Gastrocnemius medialis (tissue), 4 donors: ENCODE data around the gene PRR16. TPM values are rescaled to one million over a fixed set of nuclear protein-coding genes. Genes with fewer than 3 reads are reported as not detected.
A peak's percentile ranks its signal among the peaks of the same experiment; 100 is the strongest.

Experiments
- ATAC-seq, 2 donors: fragments of 150-250 bp; one replicate each; pipeline ENCODE4 v1.9.1; 2016
- DNase-seq, 2 donors: peaks; one replicate each; pipeline ENCODE4 v3.0.0-alpha.2; 2019
- H3K27ac ChIP-seq, 4 donors: fragments of 200-600 bp; sonication (generic); 1 replicate in 1 of 4; 2 replicates in 3 of 4; pipeline ENCODE4 v1.5.1; 2016 to 2018; ENCODE audit warnings: mild to moderate bottlenecking in 2 of 4, moderate library complexity in 1 of 4
- H3K27me3 ChIP-seq, 3 donors: fragments of 200-600 bp; sonication (generic) in 2 of 3; 1 replicate in 1 of 3; 2 replicates in 2 of 3; pipeline versions ENCODE4 v1.5.1 to v1.6.0; 2016 to 2019; ENCODE audit warnings: mild to moderate bottlenecking in 1 of 3, moderate library complexity in 1 of 3
- H3K36me3 ChIP-seq, 2 donors: fragments of 200-600 bp; sonication (generic) in 1 of 2; one replicate each; pipeline ENCODE4 v1.5.1; 2017 to 2018
- H3K4me1 ChIP-seq, 2 donors: fragments of 200-600 bp; sonication (generic) in 1 of 2; one replicate each; pipeline ENCODE4 v1.5.1; 2016 to 2017; ENCODE audit warnings: mild to moderate bottlenecking in 2 of 2
- H3K4me3 ChIP-seq, 4 donors: fragments of 200-600 bp; sonication (generic) in 3 of 4; 1 replicate in 1 of 4; 2 replicates in 3 of 4; pipeline ENCODE4 v1.5.1; 2016 to 2019; ENCODE audit warnings: mild to moderate bottlenecking in 2 of 4
- H3K9me3 ChIP-seq, 3 donors: fragments of 200-600 bp; sonication (generic) in 2 of 3; 1 replicate in 1 of 3; 2 replicates in 2 of 3; pipeline ENCODE4 v1.5.1; 2016 to 2019
- POLR2A ChIP-seq, 2 donors: fragments of 450-650 bp; IDR thresholded peaks; one replicate each; pipeline ENCODE4 v1.6.1; 2017; ENCODE audit warnings: antibody characterized with exemption in 2 of 2, mild to moderate bottlenecking in 2 of 2, moderate library complexity in 2 of 2
- in situ Hi-C, 4 donors: fragments of 200-750 bp; cut with MboI; loops; one replicate each; pipeline versions ENCODE4 v1.15.0 to v1.8.0; 2017; ENCODE audit warnings: low sequenced_read_pairs in 4 of 4
- intact Hi-C: fragments of 100-400 bp; cut with DNase I; formaldehyde crosslinking; loops from one replicate; pipeline ENCODE4 v1.15.1; 2023; ENCODE audit warnings: low total_unique reads
- total RNA-seq, 4 donors: library from RNA; depleted of rRNA; stranded (reverse); fragments of >200 nt; gene quantifications; one replicate each; pipeline versions ENCODE4 v1.1.0 to v1.2.3, GENCODE V29; 2016
- TF ChIP-seq, protein P1 (sequence below), 5 experiments: fragments of 450-650 bp in 3 of 5; fragments of 200-600 bp in 2 of 5; sonication (generic) in 2 of 5; IDR thresholded peaks in 4 of 5; conservative IDR thresholded peaks in 1 of 5; 1 replicate in 4 of 5; 2 replicates in 1 of 5; pipeline ENCODE4 v1.5.1; 2016 to 2019; ENCODE audit warnings: antibody characterized with exemption in 5 of 5, mild to moderate bottlenecking in 3 of 5, moderate library complexity in 3 of 5

Gene PRR16
- total RNA-seq, 4 donors from 2014 or later: 0.66 to 3.9 (median 2.6) TPM

DNA sequence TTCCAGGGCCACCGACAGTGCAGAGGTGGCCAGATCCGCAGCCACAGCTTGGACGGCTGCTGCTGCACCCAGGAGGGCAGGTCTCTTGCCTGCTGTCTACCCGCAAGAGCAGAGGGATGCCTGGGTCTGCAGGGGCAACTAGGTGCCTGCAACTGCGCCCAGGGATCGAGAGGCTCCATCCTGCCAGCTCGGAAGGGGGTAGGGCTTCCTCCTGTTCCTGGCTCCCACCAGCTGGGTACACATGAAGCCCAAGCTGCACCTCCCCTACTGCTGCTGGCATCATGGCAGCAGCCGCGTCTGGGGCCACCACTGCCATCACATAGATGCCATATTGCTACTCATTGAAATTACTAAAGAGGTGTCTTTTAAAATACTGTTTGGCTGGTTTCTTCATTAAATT is 12.7 kb upstream of the PRR16 start:
- ATAC-seq (no peak), DNase-seq (no peak)
- intact Hi-C loops (no loop called here), in situ Hi-C loops (loop anchor here in 3 of 4 donors (25.0 kb wide), 3 partner anchors 389 to 989 kb away; partner anchors contain the start of gene HSD17B4 (in 1 of the 3))
- Histone ChIP-seq H3K36me3 (no peaks in the 10 kb centered on the region), H3K9me3 (no peaks in the 10 kb centered on the region), H3K27me3 (no peaks in the 10 kb centered on the region), H3K27ac (no peak overlapping the region), H3K4me1 (peaks cover 16 to 33% of the 10 kb centered on the region in 2 donors), H3K4me3 (no peak overlapping the region)
- no peak for TF ChIP-seq POLR2A (IDR thresholded peaks at IDR 0.05)
- TF ChIP-seq, protein P1, sequence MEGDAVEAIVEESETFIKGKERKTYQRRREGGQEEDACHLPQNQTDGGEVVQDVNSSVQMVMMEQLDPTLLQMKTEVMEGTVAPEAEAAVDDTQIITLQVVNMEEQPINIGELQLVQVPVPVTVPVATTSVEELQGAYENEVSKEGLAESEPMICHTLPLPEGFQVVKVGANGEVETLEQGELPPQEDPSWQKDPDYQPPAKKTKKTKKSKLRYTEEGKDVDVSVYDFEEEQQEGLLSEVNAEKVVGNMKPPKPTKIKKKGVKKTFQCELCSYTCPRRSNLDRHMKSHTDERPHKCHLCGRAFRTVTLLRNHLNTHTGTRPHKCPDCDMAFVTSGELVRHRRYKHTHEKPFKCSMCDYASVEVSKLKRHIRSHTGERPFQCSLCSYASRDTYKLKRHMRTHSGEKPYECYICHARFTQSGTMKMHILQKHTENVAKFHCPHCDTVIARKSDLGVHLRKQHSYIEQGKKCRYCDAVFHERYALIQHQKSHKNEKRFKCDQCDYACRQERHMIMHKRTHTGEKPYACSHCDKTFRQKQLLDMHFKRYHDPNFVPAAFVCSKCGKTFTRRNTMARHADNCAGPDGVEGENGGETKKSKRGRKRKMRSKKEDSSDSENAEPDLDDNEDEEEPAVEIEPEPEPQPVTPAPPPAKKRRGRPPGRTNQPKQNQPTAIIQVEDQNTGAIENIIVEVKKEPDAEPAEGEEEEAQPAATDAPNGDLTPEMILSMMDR (IDR thresholded peaks at IDR 0.05 in 4 of 5, conservative IDR thresholded peaks at IDR 0.05 in 1 of 5): no peak

GRCh38 chr5:120452471-120452870 is 11.6 kb upstream of the PRR16 start:
- intact Hi-C loops (no loop called here), in situ Hi-C loops (loop anchor here in 3 of 4 donors (25.0 kb wide), 3 partner anchors 390 to 990 kb away; partner anchors contain the start of gene HSD17B4 (in 1 of the 3))
- no peak for ATAC-seq

DNA sequence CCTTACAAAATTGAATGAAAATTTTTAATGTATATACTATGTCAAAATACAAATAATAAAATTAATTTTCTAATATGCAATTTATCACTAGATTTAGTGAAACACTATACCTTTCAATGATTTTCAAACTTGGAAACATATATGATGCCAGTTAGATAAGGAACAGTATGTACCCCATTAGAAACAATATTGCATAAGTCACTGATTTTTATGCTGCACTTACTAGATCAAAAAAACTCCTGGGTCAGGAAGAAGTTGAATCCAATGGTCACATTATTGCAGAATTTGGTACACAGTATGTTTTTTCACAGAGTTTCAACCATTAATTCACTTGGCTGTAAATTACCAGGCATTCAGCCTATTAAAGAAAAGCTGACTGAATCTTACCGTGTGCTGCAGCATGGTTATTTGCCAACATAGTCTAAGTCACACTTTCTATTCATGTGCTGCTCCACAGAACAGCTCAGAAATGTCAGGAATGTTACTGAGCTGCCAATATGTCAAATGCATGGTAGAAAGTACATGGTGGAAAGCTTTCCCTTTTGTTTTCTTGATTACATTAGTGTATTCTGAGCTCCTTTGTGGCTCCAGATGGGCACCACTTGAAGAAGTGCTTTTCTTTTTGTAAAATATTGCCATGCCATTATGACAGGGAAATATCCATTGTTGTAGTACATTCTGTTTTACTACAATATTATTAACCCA is 9.9 kb upstream of the PRR16 start:
- H3K36me3 ChIP-seq: no peaks in the 10 kb centered on the region
- DNase-seq: no peak
- intact Hi-C loops: no loop called here
- peak overlapping the region in 1 of 4 donors; percentile 9 for H3K4me3 ChIP-seq
- H3K27me3 ChIP-seq: no peaks in the 10 kb centered on the region
- H3K27ac ChIP-seq: peak overlapping the region in 3 of 4 donors; percentile 5 to 53 (median 16)
- ATAC-seq: peak; percentile 86 to 90
- in situ Hi-C loops: loop anchor here in 3 of 4 donors (25.0 kb wide), 3 partner anchors 392 to 992 kb away; partner anchors contain the start of gene HSD17B4 (in 1 of the 3)
- no peaks in the 10 kb centered on the region for H3K9me3 ChIP-seq
- TF ChIP-seq, protein P1 (IDR thresholded peaks at IDR 0.05 in 4 of 5, conservative IDR thresholded peaks at IDR 0.05 in 1 of 5): no peak
- no peak for TF ChIP-seq POLR2A (IDR thresholded peaks at IDR 0.05)
- H3K4me1 ChIP-seq: peaks cover 10 to 19% of the 10 kb centered on the region in 2 donors

More at GRCh38 chr5:120452471-120452870, 11.6 kb upstream of the PRR16 start:
- no peaks in the 10 kb centered on the region for H3K9me3 ChIP-seq
- peaks cover 10 to 23% of the 10 kb centered on the region in 2 donors for H3K4me1 ChIP-seq
- no peak overlapping the region for H3K27ac ChIP-seq
- H3K4me3 ChIP-seq: no peak overlapping the region
- DNase-seq: no peak
- H3K27me3 ChIP-seq: no peaks in the 10 kb centered on the region
- TF ChIP-seq POLR2A (IDR thresholded peaks at IDR 0.05): no peak
- H3K36me3 ChIP-seq: no peaks in the 10 kb centered on the region

DNA sequence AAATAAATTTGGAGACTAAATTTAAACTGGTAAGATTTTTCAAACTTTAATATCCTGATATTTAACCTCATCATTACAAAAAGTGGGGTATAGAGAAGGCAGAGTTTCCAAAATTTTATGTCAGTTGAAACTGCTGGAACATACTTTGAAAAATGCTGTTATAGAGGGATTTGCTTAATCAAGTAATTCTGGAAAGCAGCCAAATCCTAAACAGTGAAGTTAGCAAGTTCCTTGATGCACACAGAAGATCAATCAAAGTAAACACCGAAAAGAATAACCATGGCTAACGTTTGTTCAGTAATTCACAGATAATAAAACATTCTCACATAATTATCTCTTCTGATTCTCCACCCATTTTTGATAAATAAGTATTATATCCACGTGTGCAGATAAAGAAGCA is 8.1 kb upstream of the PRR16 start:
- H3K27me3 ChIP-seq: no peaks in the 10 kb centered on the region
- H3K4me3 ChIP-seq: no peak overlapping the region
- peaks cover 10 to 19% of the 10 kb centered on the region in 2 donors for H3K4me1 ChIP-seq
- intact Hi-C loops (loop anchor here (5.0 kb wide), 1 partner anchor 399 kb away; no protein-coding TSS in a partner anchor), in situ Hi-C loops (loop anchor here in 3 of 4 donors (25.0 kb wide), 3 partner anchors 394 to 994 kb away; partner anchors contain the start of gene HSD17B4 (in 1 of the 3))
- no peak for ATAC-seq
- TF ChIP-seq, protein P1 (IDR thresholded peaks at IDR 0.05 in 4 of 5, conservative IDR thresholded peaks at IDR 0.05 in 1 of 5): no peak
- TF ChIP-seq POLR2A (IDR thresholded peaks at IDR 0.05): no peak
- DNase-seq: no peak
- H3K36me3 ChIP-seq: no peaks in the 10 kb centered on the region
- no peaks in the 10 kb centered on the region for H3K9me3 ChIP-seq
- no peak overlapping the region for H3K27ac ChIP-seq
